Esophagus squamous epithelium (tissue), 4 donors: ENCODE data around the gene CEP120.
A peak's percentile ranks its signal among the peaks of the same experiment; 100 is the strongest.

Source experiments
- POLR2A ChIP-seq, 4 donors: fragments of 450-650 bp; IDR thresholded peaks; one replicate each; pipeline ENCODE4 v1.6.1; 2017; ENCODE audit warnings: antibody characterized with exemption in 4 of 4, mild to moderate bottlenecking in 4 of 4, moderate library complexity in 3 of 4
- TF ChIP-seq, protein P1 (sequence below), 6 experiments: fragments of 450-650 bp in 4 of 6; fragments of 200-600 bp in 2 of 6; sonication (generic) in 2 of 6; IDR thresholded peaks; one replicate each; pipeline ENCODE4 v1.5.1; 2016 to 2019; ENCODE audit warnings: antibody characterized with exemption in 6 of 6, mild to moderate bottlenecking in 4 of 6, moderate library complexity in 4 of 6

DNA sequence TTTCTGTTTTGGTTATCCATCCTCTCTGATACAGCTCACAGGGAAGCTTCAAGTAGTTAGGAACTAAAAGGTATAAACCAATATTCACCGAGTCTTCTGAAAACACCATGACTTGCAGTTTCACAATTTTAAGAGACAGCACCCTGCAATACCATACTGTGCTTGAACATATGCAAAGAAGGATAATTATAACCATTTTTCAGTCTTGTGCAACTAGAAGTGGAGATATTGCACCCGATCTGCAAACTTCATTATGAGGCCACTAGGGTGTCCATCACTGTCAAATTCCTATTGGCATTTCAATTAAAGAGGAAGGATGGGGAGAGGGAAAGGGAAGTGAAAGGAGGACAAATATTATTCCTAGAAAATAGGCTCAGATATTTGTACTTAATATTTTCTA, 32.4 kb upstream of the CEP120 start:
- TF ChIP-seq, protein P1, sequence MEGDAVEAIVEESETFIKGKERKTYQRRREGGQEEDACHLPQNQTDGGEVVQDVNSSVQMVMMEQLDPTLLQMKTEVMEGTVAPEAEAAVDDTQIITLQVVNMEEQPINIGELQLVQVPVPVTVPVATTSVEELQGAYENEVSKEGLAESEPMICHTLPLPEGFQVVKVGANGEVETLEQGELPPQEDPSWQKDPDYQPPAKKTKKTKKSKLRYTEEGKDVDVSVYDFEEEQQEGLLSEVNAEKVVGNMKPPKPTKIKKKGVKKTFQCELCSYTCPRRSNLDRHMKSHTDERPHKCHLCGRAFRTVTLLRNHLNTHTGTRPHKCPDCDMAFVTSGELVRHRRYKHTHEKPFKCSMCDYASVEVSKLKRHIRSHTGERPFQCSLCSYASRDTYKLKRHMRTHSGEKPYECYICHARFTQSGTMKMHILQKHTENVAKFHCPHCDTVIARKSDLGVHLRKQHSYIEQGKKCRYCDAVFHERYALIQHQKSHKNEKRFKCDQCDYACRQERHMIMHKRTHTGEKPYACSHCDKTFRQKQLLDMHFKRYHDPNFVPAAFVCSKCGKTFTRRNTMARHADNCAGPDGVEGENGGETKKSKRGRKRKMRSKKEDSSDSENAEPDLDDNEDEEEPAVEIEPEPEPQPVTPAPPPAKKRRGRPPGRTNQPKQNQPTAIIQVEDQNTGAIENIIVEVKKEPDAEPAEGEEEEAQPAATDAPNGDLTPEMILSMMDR (IDR thresholded peaks at IDR 0.05), result peak in 1 of 6 experiments; percentile 8
- TF ChIP-seq POLR2A (IDR thresholded peaks at IDR 0.05), result no peak
